Ovary (tissue), 3 donors: Measurements from ENCODE around the gene CYP46A1.

Experiments used
- POLR2A ChIP-seq: fragments of 450-650 bp; IDR thresholded peaks from one replicate; pipeline ENCODE4 v1.6.1; 2017; ENCODE audit warnings: antibody characterized with exemption, mild to moderate bottlenecking, moderate library complexity
- TF ChIP-seq, protein P1 (sequence below), 3 donors: fragments of 450-650 bp in 2 of 3; fragments of 200-600 bp in 1 of 3; IDR thresholded peaks; one replicate each; pipeline versions ENCODE4 v1.5.1 to v1.8.0; 2016 to 2022; ENCODE audit warnings: antibody characterized with exemption in 3 of 3, mild to moderate bottlenecking in 1 of 3
- donor health status: DM: no; HTN: no; CAD: no.

- TF ChIP-seq, protein P1, sequence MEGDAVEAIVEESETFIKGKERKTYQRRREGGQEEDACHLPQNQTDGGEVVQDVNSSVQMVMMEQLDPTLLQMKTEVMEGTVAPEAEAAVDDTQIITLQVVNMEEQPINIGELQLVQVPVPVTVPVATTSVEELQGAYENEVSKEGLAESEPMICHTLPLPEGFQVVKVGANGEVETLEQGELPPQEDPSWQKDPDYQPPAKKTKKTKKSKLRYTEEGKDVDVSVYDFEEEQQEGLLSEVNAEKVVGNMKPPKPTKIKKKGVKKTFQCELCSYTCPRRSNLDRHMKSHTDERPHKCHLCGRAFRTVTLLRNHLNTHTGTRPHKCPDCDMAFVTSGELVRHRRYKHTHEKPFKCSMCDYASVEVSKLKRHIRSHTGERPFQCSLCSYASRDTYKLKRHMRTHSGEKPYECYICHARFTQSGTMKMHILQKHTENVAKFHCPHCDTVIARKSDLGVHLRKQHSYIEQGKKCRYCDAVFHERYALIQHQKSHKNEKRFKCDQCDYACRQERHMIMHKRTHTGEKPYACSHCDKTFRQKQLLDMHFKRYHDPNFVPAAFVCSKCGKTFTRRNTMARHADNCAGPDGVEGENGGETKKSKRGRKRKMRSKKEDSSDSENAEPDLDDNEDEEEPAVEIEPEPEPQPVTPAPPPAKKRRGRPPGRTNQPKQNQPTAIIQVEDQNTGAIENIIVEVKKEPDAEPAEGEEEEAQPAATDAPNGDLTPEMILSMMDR (IDR thresholded peaks at IDR 0.05) = no peak
- TF ChIP-seq POLR2A = no peak
Measured at GRCh38 chr14:99676657-99677056, 7.4 kb upstream of the CYP46A1 start.
